HepG2 (cell line): ENCODE data around the gene MSX2.

ENCODE experiments used
- SRSF1 ChIP-seq: fragments of 200-400 bp; formaldehyde crosslinking; optimal IDR thresholded peaks from 2 replicates; pipeline ENCODE3; 2017; ENCODE audit warnings: mild to moderate bottlenecking, low read depth, low read length, moderate library complexity
- ZNF883 ChIP-seq: sonication (generic); formaldehyde crosslinking; IDR thresholded peaks from 2 replicates; pipeline ENCODE4 v1.5.1; 2020; ENCODE audit warnings: mild to moderate bottlenecking, missing genetic modification reagents; ENCODE audit errors: not compliant biosample characterization

DNA sequence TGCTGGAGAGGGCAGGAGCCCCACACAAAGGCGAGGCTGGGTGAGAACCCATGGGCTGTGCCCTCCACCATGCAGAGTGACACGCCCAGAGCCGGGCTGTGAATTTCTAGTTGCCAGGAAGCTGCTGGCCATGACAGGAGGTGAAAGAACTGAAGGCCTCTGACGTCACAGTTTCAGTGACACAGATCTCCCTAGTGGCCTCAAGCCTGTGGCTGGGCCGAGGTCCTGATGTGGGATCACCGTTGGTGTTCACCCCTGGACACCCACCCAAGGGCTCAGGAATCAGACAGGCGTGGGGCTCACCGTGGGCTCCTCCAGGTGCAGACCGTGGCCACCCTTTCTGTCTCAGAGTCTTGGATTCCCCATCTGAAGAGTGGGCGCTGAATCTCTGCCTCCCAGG lies 39.9 kb downstream of the MSX2 start:
- TF ChIP-seq ZNF883 (no peak), SRSF1 (no peak)
